ENCODE measurements around the gene DRC7. TPM values are rescaled to one million over a fixed set of nuclear protein-coding genes. Genes with fewer than 3 reads are reported as not detected.

DRC7 gene
- total and polyA plus RNA-seq, 9 of the 15 experiments (the other 6 are each of a cell fraction or from before 2014, with no cell fraction given) = 0.04 to 0.33 (median 0.12) TPM; not detected in 3

GRCh38 chr16:57682809-57683635 lies 11.6 kb upstream of the DRC7 start (continued):
- TF ChIP-seq SIN3A (IDR thresholded peaks at IDR 0.05; ENCODE audit: borderline replicate concordance in 2 of 2, control insufficient read depth in 1 of 2, low read depth in 2 of 2, low read length in 2 of 2) = peak in 1 of 2 experiments; percentile 77; a peak in 1 of 4 replicates
- TF ChIP-seq CSDE1 (IDR thresholded peaks at IDR 0.05) = peak in 1 of 2 experiments; percentile 70; a peak in 2 of 4 replicates
- TF ChIP-seq, protein P1, sequence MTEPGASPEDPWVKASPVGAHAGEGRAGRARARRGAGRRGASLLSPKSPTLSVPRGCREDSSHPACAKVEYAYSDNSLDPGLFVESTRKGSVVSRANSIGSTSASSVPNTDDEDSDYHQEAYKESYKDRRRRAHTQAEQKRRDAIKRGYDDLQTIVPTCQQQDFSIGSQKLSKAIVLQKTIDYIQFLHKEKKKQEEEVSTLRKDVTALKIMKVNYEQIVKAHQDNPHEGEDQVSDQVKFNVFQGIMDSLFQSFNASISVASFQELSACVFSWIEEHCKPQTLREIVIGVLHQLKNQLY (CRISPR knock-in tag; conservative IDR thresholded peaks at IDR 0.05) = peak in 1 of 2 experiments; percentile 88; a peak in 1 of 4 replicates
- 0 out of 2 replicates have a peak, but pooled peaks have one; percentile 31 for TF ChIP-seq THAP12 (CRISPR knock-in tag; IDR thresholded peaks at IDR 0.05)
- TF ChIP-seq, protein P2, sequence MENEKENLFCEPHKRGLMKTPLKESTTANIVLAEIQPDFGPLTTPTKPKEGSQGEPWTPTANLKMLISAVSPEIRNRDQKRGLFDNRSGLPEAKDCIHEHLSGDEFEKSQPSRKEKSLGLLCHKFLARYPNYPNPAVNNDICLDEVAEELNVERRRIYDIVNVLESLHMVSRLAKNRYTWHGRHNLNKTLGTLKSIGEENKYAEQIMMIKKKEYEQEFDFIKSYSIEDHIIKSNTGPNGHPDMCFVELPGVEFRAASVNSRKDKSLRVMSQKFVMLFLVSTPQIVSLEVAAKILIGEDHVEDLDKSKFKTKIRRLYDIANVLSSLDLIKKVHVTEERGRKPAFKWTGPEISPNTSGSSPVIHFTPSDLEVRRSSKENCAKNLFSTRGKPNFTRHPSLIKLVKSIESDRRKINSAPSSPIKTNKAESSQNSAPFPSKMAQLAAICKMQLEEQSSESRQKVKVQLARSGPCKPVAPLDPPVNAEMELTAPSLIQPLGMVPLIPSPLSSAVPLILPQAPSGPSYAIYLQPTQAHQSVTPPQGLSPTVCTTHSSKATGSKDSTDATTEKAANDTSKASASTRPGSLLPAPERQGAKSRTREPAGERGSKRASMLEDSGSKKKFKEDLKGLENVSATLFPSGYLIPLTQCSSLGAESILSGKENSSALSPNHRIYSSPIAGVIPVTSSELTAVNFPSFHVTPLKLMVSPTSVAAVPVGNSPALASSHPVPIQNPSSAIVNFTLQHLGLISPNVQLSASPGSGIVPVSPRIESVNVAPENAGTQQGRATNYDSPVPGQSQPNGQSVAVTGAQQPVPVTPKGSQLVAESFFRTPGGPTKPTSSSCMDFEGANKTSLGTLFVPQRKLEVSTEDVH (IDR thresholded peaks at IDR 0.05; ENCODE audit: low read depth, partially characterized antibody) = no peak
- TF ChIP-seq SUPT5H (IDR thresholded peaks at IDR 0.05) = peak; percentile 92
- TF ChIP-seq YBX1 (IDR thresholded peaks at IDR 0.05) = no peak
- peak; percentile 88 for TF ChIP-seq POLR2B (IDR thresholded peaks at IDR 0.05; ENCODE audit: low read depth, partially characterized antibody)
- TF ChIP-seq SRF (CRISPR knock-in tag; IDR thresholded peaks at IDR 0.05) = peak in 1 of 2 experiments; percentile 76; a peak in 1 of 4 replicates
- TF ChIP-seq SAFB2 (IDR thresholded peaks at IDR 0.05; ENCODE audit: borderline replicate concordance, low read depth, low read length, severe bottlenecking) = no peak
- no peak for TF ChIP-seq NONO (IDR thresholded peaks at IDR 0.05; ENCODE audit: low read depth in 2 of 2, low read length in 1 of 2)
- TF ChIP-seq FOXA1 (IDR thresholded peaks at IDR 0.05; ENCODE audit: borderline replicate concordance) = no peak
- peak; percentile 97 for TF ChIP-seq TBP (optimal IDR thresholded peaks at IDR 0.05; ENCODE audit: low read depth, low read length)
- TF ChIP-seq CBX8 (IDR thresholded peaks at IDR 0.05; ENCODE audit: borderline replicate concordance, extremely low read depth, low read depth, low read length, poor library complexity, severe bottlenecking) = no peak
- 0 out of 2 replicates have a peak, but pooled peaks have one; percentile 8 for TF ChIP-seq TAL1 (IDR thresholded peaks at IDR 0.05)
- TF ChIP-seq RAD21 (CRISPR knock-in tag; conservative IDR thresholded peaks at IDR 0.05 in 1 of 2, IDR thresholded peaks at IDR 0.05 in 1 of 2) = 0 out of 4 replicates have a peak, but pooled peaks of 1 of the 2 experiments have one; percentile 6
- TF ChIP-seq, protein P3, sequence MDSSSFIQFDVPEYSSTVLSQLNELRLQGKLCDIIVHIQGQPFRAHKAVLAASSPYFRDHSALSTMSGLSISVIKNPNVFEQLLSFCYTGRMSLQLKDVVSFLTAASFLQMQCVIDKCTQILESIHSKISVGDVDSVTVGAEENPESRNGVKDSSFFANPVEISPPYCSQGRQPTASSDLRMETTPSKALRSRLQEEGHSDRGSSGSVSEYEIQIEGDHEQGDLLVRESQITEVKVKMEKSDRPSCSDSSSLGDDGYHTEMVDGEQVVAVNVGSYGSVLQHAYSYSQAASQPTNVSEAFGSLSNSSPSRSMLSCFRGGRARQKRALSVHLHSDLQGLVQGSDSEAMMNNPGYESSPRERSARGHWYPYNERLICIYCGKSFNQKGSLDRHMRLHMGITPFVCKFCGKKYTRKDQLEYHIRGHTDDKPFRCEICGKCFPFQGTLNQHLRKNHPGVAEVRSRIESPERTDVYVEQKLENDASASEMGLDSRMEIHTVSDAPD (CRISPR knock-in tag; IDR thresholded peaks at IDR 0.05) = no peak
- peak; percentile 83 for TF ChIP-seq SMAD1 (IDR thresholded peaks at IDR 0.05; ENCODE audit: low read depth, low read length, partially characterized antibody)
